Epithelial cell of prostate (primary cell): ENCODE results near the gene CCDC167.

Source experiments
- DNase-seq: peaks from one replicate; pipeline ENCODE4 v3.0.0-alpha.2; 2011; ENCODE audit warnings: low read depth, low spot score
- H3K27ac ChIP-seq: fragments of 450-650 bp; 2 replicates; pipeline ENCODE4 v1.5.1; 2017; ENCODE audit warnings: mild to moderate bottlenecking

CCDC167 gene

DNA sequence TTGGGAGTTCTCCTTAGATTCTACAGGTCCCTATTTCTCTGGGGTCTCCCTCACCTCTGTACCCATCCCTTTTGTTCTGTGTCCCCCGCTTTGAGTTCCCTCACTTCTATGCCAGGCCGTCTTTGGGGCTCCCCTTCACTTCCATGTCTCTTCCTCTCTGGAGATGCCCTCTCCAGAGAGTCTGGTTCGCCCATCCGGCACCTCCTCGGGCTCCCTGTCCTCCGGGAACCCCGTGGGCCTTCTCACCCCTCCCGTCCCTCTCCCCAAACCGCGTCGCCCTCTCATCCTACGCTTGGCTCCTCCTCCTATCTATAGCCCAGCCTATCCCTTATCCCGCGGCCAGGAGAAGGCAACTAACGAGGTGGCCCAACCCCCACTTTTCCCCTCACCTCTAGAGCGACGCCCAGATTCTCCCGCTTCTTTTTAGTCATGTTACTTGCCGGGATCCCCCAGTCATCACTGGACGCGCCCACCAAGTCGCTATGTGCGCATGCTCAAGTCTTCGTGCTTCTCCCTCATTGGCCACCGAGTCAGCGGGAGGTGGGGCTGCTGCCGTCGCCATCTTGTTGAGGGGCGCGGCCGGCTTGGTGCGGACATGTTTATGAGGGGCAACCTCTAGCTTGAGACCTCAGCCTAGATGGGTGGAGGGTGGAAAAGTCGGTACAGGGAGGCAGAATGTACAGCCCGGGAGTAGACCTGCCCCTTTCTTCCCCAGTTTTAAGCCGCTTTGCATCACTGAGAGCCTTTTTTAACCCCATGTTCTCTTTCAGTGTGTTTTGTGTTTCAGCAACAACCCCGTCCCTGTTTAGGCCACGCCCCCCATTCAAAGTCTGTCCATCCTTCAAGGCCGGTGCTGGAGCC lies at the start of gene CCDC167:
Gene CCDC167, minus strand, starts transcription at position 461 of the 861 bp plus-strand sequence. Its CDS starts 30 bp downstream, at position 431.
- no peak within 1 kb of the TSS for H3K27ac ChIP-seq
- DNase-seq, result peak; percentile 70

GRCh38 chr6:37549154-37549553 lies 49.5 kb upstream of the CCDC167 start:
- no peak for DNase-seq
- H3K27ac ChIP-seq, result no peak overlapping the region

DNA sequence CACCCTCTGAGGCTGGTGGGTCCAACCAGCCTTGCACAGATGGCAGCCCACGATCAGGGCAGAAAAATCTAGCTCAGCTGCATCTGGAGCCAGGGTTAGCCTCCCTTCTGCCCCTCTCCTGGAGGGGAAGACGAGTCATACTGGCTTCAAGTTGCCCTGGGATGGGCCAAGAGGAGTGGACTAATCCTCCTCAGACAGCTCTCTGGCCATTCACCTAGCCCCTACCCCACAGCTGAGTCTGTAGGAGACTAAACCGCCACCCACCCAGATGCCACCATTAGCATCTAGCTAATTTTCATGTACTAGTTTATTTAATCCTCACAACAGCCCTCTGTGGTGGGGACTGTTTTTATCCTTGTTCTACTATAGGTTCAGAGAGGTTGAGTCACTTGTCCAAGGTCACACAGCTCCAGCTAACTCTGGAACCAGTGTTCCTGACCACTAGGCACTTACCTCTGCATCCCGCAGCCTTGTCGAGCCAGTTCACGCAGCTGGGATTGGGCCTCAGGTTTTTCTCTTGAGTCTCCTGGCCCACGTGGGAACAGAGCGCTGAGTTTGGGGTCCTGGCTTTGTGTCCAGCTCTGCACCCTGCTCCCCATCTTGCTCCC lies 48.5 kb upstream of the CCDC167 start:
- peak overlapping the region; percentile 67 for H3K27ac ChIP-seq
- DNase-seq, result no peak

GRCh38 chr6:37547564-37548061 lies 47.9 kb upstream of the CCDC167 start:
- peak; percentile 68 for DNase-seq
- peak overlapping the region; percentile 67 for H3K27ac ChIP-seq

DNA sequence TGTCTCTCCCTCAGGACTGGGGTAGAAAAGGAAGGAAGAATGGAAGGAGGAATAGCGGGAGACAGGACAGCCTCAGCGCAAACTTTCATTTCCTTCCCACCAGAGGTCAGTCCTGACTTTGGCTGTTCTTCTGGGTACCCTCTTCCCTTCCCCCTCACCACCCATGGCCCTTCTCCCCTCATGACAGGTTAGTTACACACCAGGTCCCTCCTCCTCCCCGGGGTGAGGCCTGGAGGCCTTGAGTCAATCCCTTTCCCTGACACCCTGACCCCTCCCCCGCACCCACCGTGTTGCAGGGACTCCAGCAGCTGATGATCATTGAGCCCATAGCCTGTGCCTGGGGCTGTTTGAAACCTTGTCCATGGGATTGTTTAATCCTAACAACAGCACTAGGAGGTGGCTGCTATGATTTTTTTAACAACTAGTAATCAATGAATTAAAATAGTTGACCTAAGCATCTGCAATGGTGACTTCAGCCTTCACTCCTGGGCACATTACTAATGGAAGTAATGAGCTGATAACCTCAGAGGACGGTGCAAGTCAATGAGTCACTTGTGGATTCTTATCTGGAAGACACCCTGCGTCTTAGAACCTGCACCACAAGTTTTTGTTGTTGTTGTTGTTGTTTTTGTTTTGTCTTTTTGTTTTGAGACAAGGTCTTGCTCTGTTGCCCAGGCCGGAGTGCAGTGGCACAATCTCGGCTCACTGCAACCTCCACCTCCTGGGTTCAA lies 46.6 kb upstream of the CCDC167 start:
- DNase-seq, result no peak
- no peak overlapping the region for H3K27ac ChIP-seq

GRCh38 chr6:37544530-37544929 lies 44.8 kb upstream of the CCDC167 start:
- H3K27ac ChIP-seq, result no peak overlapping the region
- DNase-seq, result no peak

- no peak for DNase-seq
- no peak overlapping the region for H3K27ac ChIP-seq
Observed at GRCh38 chr6:37543361-37543760, 43.7 kb upstream of the CCDC167 start.

- H3K27ac ChIP-seq, result no peak overlapping the region
- no peak for DNase-seq
Observed at GRCh38 chr6:37541346-37541745, 41.7 kb upstream of the CCDC167 start.

GRCh38 chr6:37540390-37540789 lies 40.7 kb upstream of the CCDC167 start:
- no peak for DNase-seq
- H3K27ac ChIP-seq, result no peak overlapping the region

DNA sequence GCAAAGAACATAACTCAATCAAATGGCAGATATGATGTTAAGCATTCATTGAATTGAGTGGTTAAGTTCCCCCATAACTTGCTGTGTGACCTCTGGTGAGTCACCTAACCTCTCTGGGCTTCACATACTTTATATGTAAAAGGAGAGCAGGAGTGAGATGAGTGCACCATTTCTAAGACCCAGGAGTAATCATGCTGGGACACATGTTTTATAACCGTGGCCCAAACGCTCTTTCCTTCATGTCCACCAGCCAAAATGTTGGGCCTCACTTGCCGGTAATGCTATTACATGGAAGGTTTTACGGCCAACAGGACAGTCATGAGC lies 40.3 kb upstream of the CCDC167 start:
- DNase-seq, result no peak
- no peak overlapping the region for H3K27ac ChIP-seq

DNA sequence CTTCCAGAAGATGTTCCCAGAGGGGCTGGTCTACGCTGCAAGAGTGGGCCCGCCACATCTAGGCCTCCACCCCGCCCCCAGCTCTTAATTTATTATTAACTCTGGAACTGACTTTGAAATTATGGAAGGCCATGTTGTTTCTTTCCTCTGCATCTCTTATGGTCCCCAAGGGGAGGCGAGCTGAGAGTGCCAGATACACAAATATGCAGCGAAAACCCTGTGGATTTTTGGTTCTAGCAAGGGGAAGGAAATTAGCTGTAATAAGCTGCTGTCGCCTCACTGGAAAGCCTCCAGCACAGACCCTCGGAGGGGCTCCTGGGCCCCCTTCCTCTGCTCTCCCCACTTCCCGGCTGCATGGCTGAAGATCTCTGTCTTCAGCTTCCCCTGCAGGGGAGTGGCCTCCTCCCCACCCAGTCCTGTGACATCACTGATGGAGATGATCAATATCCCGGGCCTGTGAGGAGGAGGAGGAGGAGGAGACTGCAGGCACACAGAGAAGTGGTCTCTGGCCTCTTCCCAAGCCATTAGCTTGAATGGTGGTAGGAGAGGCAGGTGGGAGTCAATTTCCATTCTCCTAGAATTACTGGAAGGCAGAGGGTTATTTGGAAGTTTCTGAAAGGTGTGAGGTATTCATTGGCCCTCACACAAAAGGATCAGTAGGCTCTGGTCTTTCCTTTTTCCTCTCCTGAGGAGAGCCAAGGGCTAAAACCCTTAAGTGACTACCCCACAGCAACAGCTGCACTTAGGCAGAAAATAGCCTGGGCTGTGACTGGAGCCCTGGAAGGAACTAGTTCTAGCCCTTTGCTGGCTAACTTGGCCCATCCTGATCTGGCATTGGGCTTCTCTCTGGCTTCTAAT lies 39.7 kb upstream of the CCDC167 start:
- no peak for DNase-seq
- no peak overlapping the region for H3K27ac ChIP-seq

DNA sequence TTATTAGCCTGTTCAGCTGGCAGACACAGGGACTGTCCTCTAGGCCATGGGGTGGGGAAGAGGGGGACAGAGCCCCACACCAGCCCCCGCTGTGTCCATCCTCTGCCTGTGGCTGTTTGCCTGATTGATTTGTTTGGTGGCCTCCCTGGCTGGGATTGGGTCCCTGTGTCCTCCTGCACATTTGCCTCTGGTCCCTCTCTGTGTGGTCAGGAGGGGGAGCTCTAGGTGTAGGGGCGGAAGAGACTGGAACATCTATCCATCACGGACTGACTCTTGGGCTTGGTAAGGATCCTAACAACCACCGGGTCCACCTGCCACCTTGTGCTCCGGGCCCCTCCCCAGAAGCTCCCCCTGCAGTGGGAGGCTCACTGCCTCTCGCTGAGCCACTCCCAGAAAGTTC lies 38.4 kb upstream of the CCDC167 start:
- no peak overlapping the region for H3K27ac ChIP-seq
- DNase-seq, result no peak

- no peak overlapping the region for H3K27ac ChIP-seq
- no peak for DNase-seq
Observed at GRCh38 chr6:37537548-37537947, 37.9 kb upstream of the CCDC167 start.

DNA sequence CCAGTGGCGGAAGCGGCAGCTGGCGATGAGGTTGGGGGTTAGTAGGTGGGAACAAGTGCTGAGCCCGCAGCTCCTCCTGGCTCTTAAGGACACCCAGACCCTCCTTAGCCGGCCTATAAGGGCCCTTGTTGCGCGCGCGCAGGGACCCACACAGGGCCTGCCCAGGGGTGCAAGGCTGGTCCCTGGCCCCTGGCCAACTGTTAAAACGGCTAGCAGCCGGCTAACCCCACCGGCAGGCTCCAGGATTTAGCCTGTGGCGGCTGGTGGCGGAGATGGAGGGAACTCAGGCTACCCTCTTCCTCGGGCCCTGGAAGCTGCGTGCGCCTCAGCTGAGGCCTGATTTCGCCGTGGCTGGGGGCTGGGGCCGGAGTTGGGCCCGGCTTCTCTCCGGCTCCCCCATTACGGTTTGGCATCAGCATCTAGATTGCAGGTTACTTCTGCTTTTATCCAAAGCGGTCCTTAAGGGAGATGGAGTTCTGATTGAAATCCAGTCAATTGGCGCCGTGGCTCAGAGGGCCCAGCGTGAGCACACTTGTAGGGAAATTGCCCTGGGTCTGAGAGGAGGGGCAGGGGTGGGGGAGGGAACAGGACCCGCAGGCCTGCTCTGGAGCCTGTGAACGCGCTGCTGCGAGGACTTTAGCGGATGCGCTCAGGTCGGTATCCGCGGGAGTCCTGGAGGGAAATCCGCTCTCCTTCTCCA lies 36.9 kb upstream of the CCDC167 start:
- H3K27ac ChIP-seq, result no peak overlapping the region
- no peak for DNase-seq

DNA sequence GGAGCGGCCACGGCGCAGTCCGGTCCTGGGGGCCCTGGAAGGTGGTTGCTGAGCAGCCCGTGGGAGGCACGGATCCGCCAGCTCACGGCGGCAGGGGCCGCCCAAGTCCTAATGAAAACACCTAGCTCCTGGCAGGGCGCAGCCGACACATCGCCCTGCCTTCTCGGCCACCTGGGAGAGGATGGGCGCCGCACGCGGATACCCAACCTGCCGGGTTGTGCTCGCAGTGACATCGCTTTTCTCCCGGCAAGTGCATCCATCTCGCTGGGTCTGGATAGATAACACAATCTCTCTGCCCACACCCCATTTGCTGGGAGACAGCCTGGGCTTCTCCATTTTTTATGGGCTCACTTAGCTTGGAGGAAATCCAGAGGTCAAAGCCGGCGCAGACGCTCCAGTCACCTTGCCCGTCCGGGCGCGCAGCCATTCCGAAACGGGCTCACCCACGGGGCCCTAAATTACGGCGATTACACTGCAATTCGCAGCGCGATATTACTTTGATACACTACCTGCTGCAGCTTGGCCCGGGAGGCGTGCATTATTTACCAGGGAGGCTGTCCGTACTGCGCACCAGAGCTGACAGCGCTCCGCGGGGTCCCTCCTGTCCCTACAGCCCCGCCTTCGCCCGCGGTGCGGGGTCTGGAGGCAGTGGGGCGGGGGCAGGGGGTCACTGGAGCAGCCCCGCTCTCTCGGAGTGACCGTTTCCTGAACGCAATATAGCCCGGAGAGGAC lies 36.2 kb upstream of the CCDC167 start:
- no peak overlapping the region for H3K27ac ChIP-seq
- DNase-seq, result no peak

DNA sequence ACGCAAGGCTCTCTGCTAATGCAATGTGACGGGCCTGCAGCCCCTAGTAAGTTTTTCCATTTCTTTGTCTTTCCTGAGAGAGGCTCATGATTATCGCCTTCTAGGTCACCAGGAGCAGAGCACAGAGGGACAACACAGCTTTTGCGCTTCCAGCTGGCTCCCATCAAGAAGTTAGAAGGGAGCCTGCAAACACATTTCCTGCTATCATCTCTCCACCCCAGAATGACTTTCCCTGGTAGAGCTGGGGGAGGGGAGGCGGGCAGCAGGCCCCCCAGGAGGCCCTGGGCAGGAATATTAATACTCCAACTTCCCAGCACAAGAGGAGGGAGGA lies 35.7 kb upstream of the CCDC167 start:
- no peak for DNase-seq
- no peak overlapping the region for H3K27ac ChIP-seq

DNA sequence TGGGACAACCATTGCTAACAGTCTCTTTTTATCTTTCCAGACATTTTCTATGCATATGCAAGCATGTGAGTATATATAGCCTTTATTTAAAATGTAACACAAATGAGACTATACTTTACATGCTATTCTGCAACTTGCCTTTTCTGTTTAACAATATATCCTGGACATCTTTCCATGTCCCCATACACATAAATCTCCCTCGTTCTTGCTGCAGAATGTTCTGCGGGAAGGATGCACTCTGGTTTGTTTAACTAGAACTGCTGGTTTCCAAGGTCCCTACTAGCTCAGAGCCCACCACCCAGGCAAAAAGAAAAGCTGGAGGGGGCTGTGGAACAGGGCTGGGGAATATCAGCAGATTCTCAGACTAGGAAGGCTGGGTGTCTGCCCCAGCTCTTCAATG lies 35.2 kb upstream of the CCDC167 start:
- no peak for DNase-seq
- no peak overlapping the region for H3K27ac ChIP-seq

DNA sequence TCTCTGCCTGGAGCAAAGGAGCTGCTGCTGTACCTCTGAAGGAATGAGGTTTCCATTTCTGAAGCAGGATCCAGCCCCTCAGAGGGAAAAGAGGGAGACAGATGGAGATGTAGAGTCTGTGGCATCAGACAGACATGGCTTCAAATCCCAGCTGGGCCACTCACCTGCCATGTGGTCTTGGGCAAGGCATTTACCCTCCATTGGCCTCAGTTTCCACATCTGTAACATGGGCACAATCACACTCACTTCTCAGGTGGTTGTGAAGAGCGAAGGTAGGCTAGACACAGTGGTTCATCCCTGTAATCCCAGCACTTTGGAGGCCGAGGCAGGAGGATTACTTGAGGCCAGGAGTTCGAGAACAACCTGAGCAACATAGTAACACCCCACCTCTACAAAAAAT lies 32.4 kb upstream of the CCDC167 start:
- no peak overlapping the region for H3K27ac ChIP-seq
- no peak for DNase-seq

DNA sequence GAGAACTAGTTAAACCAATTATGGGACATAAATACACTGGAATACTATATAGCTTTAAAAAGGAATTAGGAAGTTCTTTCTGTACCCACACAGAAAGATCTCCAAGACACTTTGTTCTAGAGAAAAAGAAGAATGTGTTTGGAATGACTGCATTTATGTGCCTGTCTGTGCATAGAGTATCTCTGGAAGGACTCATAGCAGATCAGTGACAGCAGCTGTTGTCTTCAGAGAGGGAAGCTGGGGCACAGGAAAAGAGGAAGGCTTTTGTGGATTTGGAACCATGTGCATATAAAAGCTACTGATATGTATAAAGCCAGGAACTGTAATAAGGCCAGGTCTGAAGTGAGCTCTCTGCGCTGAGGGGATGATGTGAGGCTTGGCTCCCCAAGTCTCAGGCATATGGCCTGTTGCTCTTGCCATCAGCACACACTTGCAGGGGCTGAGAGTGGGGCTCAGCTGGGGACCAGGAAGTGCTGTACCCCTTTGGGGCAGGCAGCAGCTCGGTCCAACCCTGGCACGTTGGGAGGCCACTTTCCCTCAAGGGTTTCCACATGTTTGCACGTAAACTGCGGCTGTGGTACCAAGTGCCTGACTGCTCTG lies 31.8 kb upstream of the CCDC167 start:
- no peak for DNase-seq
- H3K27ac ChIP-seq, result no peak overlapping the region
